Right hindlimb (tissue), 1 donor: ENCODE results near the gene CD44.

Experiments used
- DNase-seq: peaks from one replicate; pipeline ENCODE4 v3.0.0-alpha.2; 2018

Gene CD44

GRCh38 chr11:35160902-35161597 is 22.1 kb downstream of the CD44 start:
- no peak for DNase-seq

GRCh38 chr11:35162745-35163144 is 23.8 kb downstream of the CD44 start:
- DNase-seq: no peak

- DNase-seq: no peak
Observed at GRCh38 chr11:35163209-35163608, 24.2 kb downstream of the CD44 start.

- DNase-seq: no peak
Observed at GRCh38 chr11:35163702-35164496, 24.9 kb downstream of the CD44 start.

GRCh38 chr11:35165030-35165422 is 26.1 kb downstream of the CD44 start:
- DNase-seq: no peak

- peak; percentile 51 for DNase-seq
Observed at GRCh38 chr11:35165423-35166368, 26.7 kb downstream of the CD44 start.

- DNase-seq: no peak
Observed at GRCh38 chr11:35166369-35167360, 27.7 kb downstream of the CD44 start.

GRCh38 chr11:35167426-35167954 is 28.5 kb downstream of the CD44 start:
- no peak for DNase-seq

- peak; percentile 63 for DNase-seq
Observed at GRCh38 chr11:35168671-35169070, 29.7 kb downstream of the CD44 start.

GRCh38 chr11:35169112-35169511 is 30.1 kb downstream of the CD44 start:
- DNase-seq: no peak

- no peak for DNase-seq
Observed at GRCh38 chr11:35169754-35170153, 30.8 kb downstream of the CD44 start.

GRCh38 chr11:35170503-35170902 is 31.5 kb downstream of the CD44 start:
- peak; percentile 48 for DNase-seq

GRCh38 chr11:35171226-35171625 is 32.3 kb downstream of the CD44 start:
- DNase-seq: no peak

GRCh38 chr11:35173011-35173511 is 34.1 kb downstream of the CD44 start:
- no peak for DNase-seq

- no peak for DNase-seq
Observed at GRCh38 chr11:35173616-35174566, 34.9 kb downstream of the CD44 start.

- DNase-seq: no peak
Observed at GRCh38 chr11:35174666-35175065, 35.7 kb downstream of the CD44 start.

GRCh38 chr11:35177370-35177769 is 38.4 kb downstream of the CD44 start:
- no peak for DNase-seq

- no peak for DNase-seq
Observed at GRCh38 chr11:35178067-35178805, 39.3 kb downstream of the CD44 start.

GRCh38 chr11:35178873-35179272 is 39.9 kb downstream of the CD44 start:
- DNase-seq: no peak
